HuH-7 (cell line): ENCODE data around the gene BAG5.
"Not testable (repeated sequence)": the region's sequence is repeated elsewhere in the genome, so short reads cannot be mapped to it uniquely, and the experiment has no call there.

Experiments
- DNase-seq: peaks from one replicate; pipeline ENCODE4 v3.0.0; 2011; ENCODE audit warnings: low spot score

The BAG5 gene, protein sequence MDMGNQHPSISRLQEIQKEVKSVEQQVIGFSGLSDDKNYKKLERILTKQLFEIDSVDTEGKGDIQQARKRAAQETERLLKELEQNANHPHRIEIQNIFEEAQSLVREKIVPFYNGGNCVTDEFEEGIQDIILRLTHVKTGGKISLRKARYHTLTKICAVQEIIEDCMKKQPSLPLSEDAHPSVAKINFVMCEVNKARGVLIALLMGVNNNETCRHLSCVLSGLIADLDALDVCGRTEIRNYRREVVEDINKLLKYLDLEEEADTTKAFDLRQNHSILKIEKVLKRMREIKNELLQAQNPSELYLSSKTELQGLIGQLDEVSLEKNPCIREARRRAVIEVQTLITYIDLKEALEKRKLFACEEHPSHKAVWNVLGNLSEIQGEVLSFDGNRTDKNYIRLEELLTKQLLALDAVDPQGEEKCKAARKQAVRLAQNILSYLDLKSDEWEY

DNA sequence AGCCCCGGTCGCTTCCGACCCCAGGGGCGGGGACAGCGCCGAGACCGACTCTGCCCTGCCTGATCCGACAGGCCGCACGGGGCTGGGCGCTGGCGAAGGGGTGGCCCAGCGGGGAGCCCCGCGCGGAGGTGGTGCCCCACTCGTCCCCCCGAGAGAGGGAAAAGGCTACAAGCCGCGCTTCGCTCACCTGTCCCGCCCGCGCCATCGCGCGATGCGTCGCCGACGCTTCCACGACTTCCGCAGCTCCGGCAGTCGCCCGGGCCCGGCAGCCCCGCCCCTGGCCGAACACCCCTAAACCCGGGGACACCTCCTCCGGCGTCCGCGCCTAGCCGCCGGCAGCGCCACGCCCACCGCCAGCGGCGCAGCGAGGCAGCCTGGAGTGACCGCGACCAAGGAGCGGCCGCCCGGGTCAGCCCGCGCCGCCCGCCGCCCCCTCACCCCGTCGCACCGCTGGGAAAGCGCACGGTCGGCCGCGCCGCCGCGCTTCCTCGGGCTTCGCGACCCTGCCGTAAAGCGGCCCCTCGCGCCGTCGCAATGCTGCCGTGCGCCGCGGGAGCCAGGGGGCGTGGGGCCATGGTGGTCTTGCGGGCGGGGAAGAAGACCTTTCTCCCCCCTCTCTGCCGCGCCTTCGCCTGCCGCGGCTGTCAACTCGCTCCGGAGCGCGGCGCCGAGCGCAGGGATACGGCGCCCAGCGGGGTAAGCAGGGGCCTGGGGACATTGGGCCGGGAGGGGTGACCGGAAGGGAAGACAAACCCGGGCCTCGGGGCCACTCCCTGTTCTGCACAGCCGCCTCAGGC is at the start of gene BAG5, which contains the start of gene COA8:
Gene BAG5 (minus strand): TSS at position 229 of the 797 bp plus-strand sequence. CDS start 1,493 bp downstream, outside the sequence.
Gene COA8 (plus strand): TSS at position 532 of the 797 bp plus-strand sequence. CDS start 42 bp downstream, at position 574.
- peak; percentile 92 for DNase-seq

- no peak for DNase-seq
These were observed 48.8 kb upstream of the BAG5 start for GRCh38 chr14:103611215-103611614.

DNA sequence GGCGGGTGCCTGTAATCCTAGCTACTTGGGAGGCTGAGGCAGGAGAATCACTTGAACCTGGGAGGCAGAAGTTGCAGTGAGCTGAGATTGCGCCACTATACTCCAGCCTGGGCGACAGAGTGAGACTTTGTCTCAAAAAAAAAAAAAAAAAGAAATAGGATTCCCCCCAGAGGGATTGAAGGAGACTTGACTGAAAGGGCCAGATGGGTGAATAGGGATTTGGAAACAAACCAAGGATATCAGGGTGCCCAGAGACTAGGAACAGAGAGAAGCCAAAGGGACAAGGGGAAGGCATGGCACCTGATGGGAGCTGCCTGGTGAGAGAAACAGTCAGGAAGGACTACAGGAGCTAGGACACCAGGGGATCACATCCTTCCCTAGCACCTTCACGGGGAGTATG is 46.6 kb upstream of the BAG5 start:
- not testable (repeated sequence) for DNase-seq

DNA sequence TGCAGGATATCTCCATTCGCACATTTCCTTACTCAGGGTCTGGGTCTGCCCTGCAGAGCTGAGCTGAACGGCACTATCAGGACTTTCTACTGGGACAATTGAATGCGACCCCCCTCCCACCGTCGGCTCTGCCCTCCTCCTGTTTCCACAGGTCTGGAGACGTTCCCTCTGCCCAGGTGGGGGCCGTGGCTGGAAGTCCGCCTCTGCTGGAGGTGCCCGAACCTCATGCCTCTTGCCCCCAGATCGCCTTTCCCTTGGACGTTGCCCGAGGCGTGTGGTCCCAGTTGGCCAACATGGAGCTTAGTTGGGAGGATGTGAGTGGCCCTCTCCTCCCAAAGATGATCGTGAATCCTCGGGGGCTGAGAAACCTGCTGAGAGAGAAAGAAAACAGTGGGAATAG is 45.4 kb upstream of the BAG5 start:
- DNase-seq, result no peak

- DNase-seq, result no peak
These were observed 44.7 kb upstream of the BAG5 start for GRCh38 chr14:103606963-103607668.

GRCh38 chr14:103604620-103605019 is 42.2 kb upstream of the BAG5 start:
- DNase-seq, result no peak

GRCh38 chr14:103600503-103600902 is 38.0 kb upstream of the BAG5 start:
- no peak for DNase-seq

GRCh38 chr14:103597623-103598377 is 35.3 kb upstream of the BAG5 start:
- no peak for DNase-seq

GRCh38 chr14:103594265-103594664 is 31.8 kb upstream of the BAG5 start:
- DNase-seq, result no peak

DNA sequence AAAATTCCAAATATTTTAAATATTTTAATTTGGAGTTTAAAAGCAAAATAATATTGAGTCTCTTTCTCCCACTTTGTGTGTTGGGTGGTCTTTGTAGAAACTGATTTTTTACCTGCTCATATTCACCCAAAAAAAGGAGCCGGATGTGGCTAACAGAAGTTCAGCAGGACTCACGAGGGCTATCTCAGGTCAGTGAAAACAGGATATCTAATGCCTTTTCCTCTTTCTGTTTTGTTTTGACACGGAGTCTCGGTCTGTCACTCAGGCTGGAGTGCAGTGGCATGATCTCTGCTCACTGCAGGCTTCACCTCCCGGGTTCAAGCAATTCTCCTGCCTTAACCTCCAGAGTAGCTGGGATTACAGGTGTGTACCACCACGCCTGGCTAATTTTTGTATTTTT is 31.1 kb upstream of the BAG5 start:
- no peak for DNase-seq

DNA sequence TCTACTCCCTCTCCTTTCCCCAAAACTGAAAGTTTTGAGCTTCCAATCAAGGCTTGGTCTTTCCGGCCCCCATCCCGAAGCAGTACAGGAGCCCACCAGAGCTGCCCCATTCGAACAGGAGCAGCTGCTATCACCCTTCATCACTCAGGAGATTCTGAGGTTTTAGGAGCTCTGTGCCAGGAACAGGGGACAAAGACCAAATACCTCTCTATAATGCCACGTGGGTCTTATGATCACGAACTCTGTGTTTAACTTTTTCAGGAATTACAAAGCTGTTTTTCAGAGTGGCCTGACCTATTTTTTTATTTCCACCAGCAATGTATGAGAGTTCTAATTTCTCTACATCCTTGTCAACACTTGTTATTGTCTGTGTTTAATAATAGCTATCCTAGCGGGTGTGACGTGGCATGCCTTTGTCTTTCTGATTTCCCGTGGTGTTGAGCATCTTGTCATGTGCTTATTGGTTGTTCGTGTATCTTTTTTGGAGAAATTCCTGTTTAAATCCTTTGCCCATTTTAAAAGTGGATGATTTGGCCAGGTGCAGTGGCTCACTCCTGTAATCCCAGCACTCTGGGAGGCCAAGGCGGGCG is 22.0 kb upstream of the BAG5 start:
- DNase-seq, result no peak

GRCh38 chr14:103581954-103582703 is 19.7 kb upstream of the BAG5 start:
- DNase-seq, result no peak

GRCh38 chr14:103581206-103581605 is 18.7 kb upstream of the BAG5 start:
- DNase-seq, result no peak

DNA sequence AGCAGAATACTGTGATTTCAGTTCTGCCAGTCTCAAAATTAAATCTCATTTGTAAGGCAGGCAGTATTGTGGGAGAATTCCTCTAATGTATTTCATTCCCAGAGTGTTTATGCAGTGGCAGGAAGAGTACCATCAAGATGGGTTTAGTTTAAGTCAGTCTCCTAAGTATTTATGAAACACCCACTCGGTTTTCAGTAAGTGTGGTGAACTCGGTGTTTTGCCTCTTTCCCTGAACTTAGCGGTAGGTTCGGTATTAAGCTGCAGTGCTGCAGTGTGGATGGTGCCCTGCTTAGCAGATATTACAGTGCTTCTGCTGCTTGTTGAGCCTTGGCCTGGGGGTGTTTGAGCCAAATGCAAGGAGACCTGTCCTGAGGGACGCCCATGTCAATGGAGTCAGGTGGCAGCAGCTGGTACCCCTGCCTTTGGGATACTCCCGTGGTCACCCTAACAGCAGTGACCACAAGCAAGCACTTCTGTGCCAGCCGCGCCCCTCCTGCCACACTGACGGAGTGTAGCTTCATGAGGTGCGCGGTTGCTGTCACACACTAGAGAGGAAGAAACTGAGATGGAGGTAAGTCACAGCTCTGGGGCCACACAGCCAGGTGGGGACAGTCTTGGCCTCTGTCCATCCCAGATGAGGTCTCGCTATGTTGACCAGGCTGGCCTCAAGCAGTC is 16.1 kb upstream of the BAG5 start:
- no peak for DNase-seq

GRCh38 chr14:103576371-103577024 is 14.0 kb upstream of the BAG5 start:
- no peak for DNase-seq

GRCh38 chr14:103574707-103575285 is 12.3 kb upstream of the BAG5 start:
- no peak for DNase-seq

- DNase-seq, result no peak
These were observed 11.6 kb upstream of the BAG5 start for GRCh38 chr14:103574104-103574503.

DNA sequence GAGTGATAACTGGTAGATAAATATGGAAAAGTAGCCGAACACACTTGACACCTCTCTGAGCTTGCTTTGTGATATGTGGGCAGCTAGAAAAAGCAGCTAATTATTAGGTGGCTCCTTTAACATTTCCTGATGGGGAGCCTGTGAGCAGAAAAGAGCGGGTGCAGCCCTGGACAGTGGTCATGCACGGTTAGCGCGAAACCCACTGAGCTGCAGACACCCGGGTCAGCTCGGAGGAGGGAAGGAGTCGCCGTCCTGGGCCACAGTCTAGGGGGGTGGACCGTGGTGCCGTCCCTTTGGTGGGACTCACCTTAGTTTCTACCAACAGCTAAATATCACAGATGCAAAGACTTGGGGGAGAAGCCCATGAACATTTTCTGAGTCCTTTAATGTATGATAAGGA is 7.0 kb upstream of the BAG5 start:
- no peak for DNase-seq

- no peak for DNase-seq
These were observed 6.5 kb upstream of the BAG5 start for GRCh38 chr14:103568952-103569351.
